GM12875 (cell line): ENCODE data around the gene ACTRT3.

ENCODE experiments used
- H3K4me3 ChIP-seq: one replicate; pipeline ENCODE4 v1.5.1; 2011; ENCODE audit warnings: low read depth, low read length, control low read depth
- CTCF ChIP-seq: IDR thresholded peaks from 2 replicates; pipeline ENCODE4 v1.5.1; 2011; ENCODE audit warnings: low read depth, mild to moderate bottlenecking, control low read depth, inconsistent platforms, low read length, moderate library complexity, borderline replicate concordance; ENCODE audit not compliant: insufficient read depth

The ACTRT3 gene

DNA sequence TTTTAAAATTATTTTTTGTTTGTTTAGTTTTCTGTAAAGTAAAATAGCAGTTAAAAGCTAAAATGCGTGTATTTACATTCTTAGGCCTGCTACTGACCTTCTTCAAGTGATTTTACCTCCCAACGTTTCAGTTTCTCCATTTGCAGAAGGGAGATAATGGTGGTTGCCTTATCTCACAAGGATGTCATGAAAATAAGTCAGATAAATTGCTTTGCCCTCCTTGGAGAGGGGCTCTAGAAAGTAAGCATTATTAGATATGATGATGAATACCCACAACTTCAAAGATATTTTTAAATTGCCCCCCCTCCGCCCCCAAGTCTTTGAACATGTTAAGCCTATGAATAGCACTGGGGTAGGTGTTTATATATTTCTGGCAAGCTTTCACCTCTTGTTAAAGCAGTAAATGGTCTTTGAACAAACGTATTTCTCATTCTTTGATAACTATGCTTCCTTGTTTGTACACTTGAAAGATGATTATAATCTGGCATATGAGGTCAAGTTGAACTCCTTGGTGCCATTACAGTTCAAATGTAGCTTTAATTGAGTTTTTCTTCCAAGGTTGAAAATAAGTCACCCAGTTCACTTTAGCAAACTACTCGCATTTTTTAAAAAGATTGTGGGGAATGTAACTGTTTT lies 10.9 kb downstream of the ACTRT3 start:
- TF ChIP-seq CTCF, result no peak
- no peak overlapping the region for H3K4me3 ChIP-seq

GRCh38 chr3:169755488-169755887 lies 13.9 kb downstream of the ACTRT3 start:
- no peak overlapping the region for H3K4me3 ChIP-seq
- no peak for TF ChIP-seq CTCF

DNA sequence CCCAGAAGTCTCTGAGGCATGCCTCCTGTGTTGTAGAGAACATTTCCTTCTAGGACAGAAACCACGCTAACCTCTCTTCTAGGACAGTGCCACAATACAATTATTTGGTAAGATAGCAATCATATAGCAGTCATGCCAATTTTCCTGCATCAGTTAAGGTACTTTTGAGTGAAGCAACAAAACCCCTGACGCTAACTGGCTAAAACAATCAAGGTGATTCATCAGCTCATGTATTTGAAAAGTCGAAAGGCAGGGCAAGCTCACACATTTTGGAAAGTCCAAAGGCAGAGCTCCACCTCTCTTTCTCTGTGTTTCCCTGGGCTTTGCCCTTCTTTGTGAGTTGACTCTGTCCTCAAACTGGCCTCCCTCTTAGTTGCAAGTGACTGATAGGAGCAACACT lies 14.7 kb downstream of the ACTRT3 start:
- no peak overlapping the region for H3K4me3 ChIP-seq
- TF ChIP-seq CTCF, result no peak

GRCh38 chr3:169751875-169752274 lies 17.5 kb downstream of the ACTRT3 start:
- no peak for TF ChIP-seq CTCF
- H3K4me3 ChIP-seq, result no peak overlapping the region

GRCh38 chr3:169750665-169751064 lies 18.7 kb downstream of the ACTRT3 start:
- TF ChIP-seq CTCF, result no peak
- H3K4me3 ChIP-seq, result no peak overlapping the region

- no peak overlapping the region for H3K4me3 ChIP-seq
- TF ChIP-seq CTCF, result no peak
Observed at GRCh38 chr3:169748670-169749069, 20.7 kb downstream of the ACTRT3 start.

DNA sequence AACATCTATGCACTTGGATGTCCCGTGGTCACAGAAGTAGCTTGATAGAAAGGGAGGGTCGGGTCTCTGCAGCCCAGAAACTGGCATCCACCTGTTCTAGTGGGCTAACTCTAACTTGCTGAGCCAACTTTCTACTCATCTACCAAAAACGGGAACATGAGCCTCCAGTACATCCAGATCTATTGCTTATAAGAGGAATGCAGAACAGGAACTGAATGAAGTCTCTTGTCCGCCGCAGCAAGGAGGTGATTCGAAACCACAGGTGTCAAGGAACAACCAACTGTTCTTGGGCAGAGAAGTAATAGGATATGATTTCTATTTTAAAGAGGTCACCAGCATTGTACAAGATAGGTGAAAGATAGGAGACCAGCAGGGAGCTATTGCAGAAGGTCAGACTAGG lies 22.4 kb downstream of the ACTRT3 start:
- H3K4me3 ChIP-seq, result no peak overlapping the region
- no peak for TF ChIP-seq CTCF
